GM23338 (cell line): ENCODE data around the gene CCDC82.

Source experiments
- CREB1 ChIP-seq: fragments of 250-450 bp; sonication (Bioruptor Pico); IDR thresholded peaks from 2 replicates; pipeline ENCODE4 v1.5.0; 2020; ENCODE audit warnings: low read depth, mild to moderate bottlenecking, moderate library complexity
- CTCF ChIP-seq, 2 experiments: fragments of 200-600 bp in 1 of 2; sonication (generic) in 1 of 2; conservative IDR thresholded peaks; 2 replicates each; pipeline versions ENCODE4 v1.5.1 to v1.6.1; 2016 to 2017; ENCODE audit warnings: antibody characterized with exemption in 2 of 2, low read depth in 2 of 2, mild to moderate bottlenecking in 2 of 2, moderate library complexity in 1 of 2
- EZH2 ChIP-seq: fragments of 200-600 bp; sonication (generic); IDR thresholded peaks from one replicate; pipeline ENCODE4 v1.8.0; 2017; ENCODE audit warnings: antibody characterized with exemption, mild to moderate bottlenecking, low read depth; ENCODE audit not compliant: unreplicated experiment
- EZH2phosphoT487 ChIP-seq: fragments of 200-600 bp; sonication (generic); IDR thresholded peaks from one replicate; pipeline ENCODE4 v1.8.1; 2018; ENCODE audit warnings: antibody characterized with exemption; ENCODE audit not compliant: unreplicated experiment
- JUNB ChIP-seq: IDR thresholded peaks from one replicate; pipeline ENCODE4 v1.6.1; 2016; ENCODE audit warnings: antibody characterized with exemption; ENCODE audit not compliant: unreplicated experiment
- NANOG ChIP-seq: IDR thresholded peaks from 2 replicates; pipeline ENCODE4 v1.6.1; 2016; ENCODE audit warnings: antibody characterized with exemption, borderline replicate concordance
- POLR2AphosphoS5 ChIP-seq: IDR thresholded peaks from 2 replicates; pipeline ENCODE4 v1.6.1; 2016; ENCODE audit warnings: antibody characterized with exemption, low read depth
- REST ChIP-seq: IDR thresholded peaks from one replicate; pipeline ENCODE4 v1.6.1; 2018; ENCODE audit warnings: antibody characterized with exemption; ENCODE audit not compliant: unreplicated experiment
- ZNF114 ChIP-seq: fragments of 250-450 bp; sonication (Bioruptor Pico); IDR thresholded peaks from 2 replicates; pipeline ENCODE4 v1.5.0; 2020; ENCODE audit warnings: mild to moderate bottlenecking, moderate library complexity
- ZNF462 ChIP-seq: fragments of 250-450 bp; sonication (Bioruptor Pico); IDR thresholded peaks from 2 replicates; pipeline ENCODE4 v1.5.0; 2020; ENCODE audit warnings: mild to moderate bottlenecking, moderate library complexity

- no peak for TF ChIP-seq NANOG
- TF ChIP-seq CTCF (conservative IDR thresholded peaks at IDR 0.05; ENCODE audit: low read depth in 2 of 2): no peak
- TF ChIP-seq POLR2AphosphoS5: no peak
- TF ChIP-seq EZH2phosphoT487: no peak
- TF ChIP-seq REST: no peak
- no peak for TF ChIP-seq EZH2
- no peak for TF ChIP-seq CREB1 (CRISPR knock-in tag)
- TF ChIP-seq JUNB: no peak
- no peak for TF ChIP-seq ZNF114 (CRISPR knock-in tag)
- TF ChIP-seq ZNF462 (CRISPR knock-in tag): no peak
Observed at GRCh38 chr11:96339706-96340554, 49.8 kb downstream of the CCDC82 start.
